WTC11 (cell line): ENCODE measurements around the gene SPTLC1. TPM values are rescaled to one million over a fixed set of nuclear protein-coding genes. Genes with fewer than 3 reads are reported as not detected.

ENCODE experiments used
- ATAC-seq: fragments of 200-7000 bp; cut with Tn5 transposase; 2 replicates; pipeline ENCODE4 v1.10.0; 2021; ENCODE audit warnings: mild to moderate bottlenecking, moderate library complexity
- CTCF ChIA-PET: fragments of 300-600 bp; sonication (Branson Sonifier 250); formaldehyde crosslinking; loops from one replicate; lab custom pipeline; 2021; ENCODE audit warnings: antibody characterized with exemption; lab: Charles Lee
- POLR2A ChIA-PET: fragments of 350-600 bp; sonication (Branson Sonifier 250); formaldehyde crosslinking; loops from one replicate; lab custom pipeline; 2021; ENCODE audit warnings: antibody characterized with exemption; lab: Charles Lee
- DNase-seq: peaks from one replicate; pipeline ENCODE4 v3.0.0; 2021; ENCODE audit warnings: low spot score
- H3K27ac Mint-ChIP-seq: 2 replicates; pipeline ENCODE4 v1.8.0; 2021; ENCODE audit warnings: mixed read lengths
- H3K27me3 Mint-ChIP-seq: 2 replicates; pipeline ENCODE4 v1.8.0; 2021; ENCODE audit warnings: low read depth, mild to moderate bottlenecking, moderate library complexity, mixed read lengths
- H3K36me3 Mint-ChIP-seq: 2 replicates; pipeline ENCODE4 v1.8.0; 2021; ENCODE audit warnings: mixed read lengths
- H3K4me1 Mint-ChIP-seq: 2 replicates; pipeline ENCODE4 v1.8.0; 2022; ENCODE audit warnings: mixed read lengths
- H3K4me3 Mint-ChIP-seq: 2 replicates; pipeline ENCODE4 v1.8.0; 2021; ENCODE audit warnings: mild to moderate bottlenecking, moderate library complexity, mixed read lengths
- H3K9me3 Mint-ChIP-seq: 2 replicates; pipeline ENCODE4 v1.8.0; 2021; ENCODE audit warnings: mixed read lengths
- ATF3 ChIP-seq: sonication (generic); formaldehyde crosslinking; conservative IDR thresholded peaks from 2 replicates; pipeline ENCODE4 v1.8.1; 2022; ENCODE audit warnings: mild to moderate bottlenecking, missing genetic modification reagents
- CDX4 ChIP-seq: fragments of 250-450 bp; sonication (Bioruptor Pico); IDR thresholded peaks from 2 replicates; pipeline ENCODE4 v1.9.0; 2021; ENCODE audit warnings: moderate library complexity, mild to moderate bottlenecking, inconsistent platforms, borderline replicate concordance
- EMX1 ChIP-seq: fragments of 250-450 bp; sonication (Bioruptor Pico); IDR thresholded peaks from 2 replicates; pipeline ENCODE4 v1.8.0; 2021; ENCODE audit warnings: mild to moderate bottlenecking
- ESRRA ChIP-seq: sonication (generic); formaldehyde crosslinking; IDR thresholded peaks from 2 replicates; pipeline ENCODE4 v1.8.1; 2022; ENCODE audit warnings: mild to moderate bottlenecking, missing genetic modification reagents, borderline replicate concordance
- FOXK1 ChIP-seq: sonication (generic); formaldehyde crosslinking; IDR thresholded peaks from 2 replicates; pipeline ENCODE4 v1.8.0; 2022; ENCODE audit warnings: mild to moderate bottlenecking, moderate library complexity, missing genetic modification reagents
- FOXP4 ChIP-seq: sonication (generic); formaldehyde crosslinking; IDR thresholded peaks from 2 replicates; pipeline ENCODE4 v1.8.0; 2022; ENCODE audit warnings: mild to moderate bottlenecking, missing genetic modification reagents
- JAZF1 ChIP-seq: fragments of 250-450 bp; sonication (Bioruptor Pico); IDR thresholded peaks from 2 replicates; pipeline ENCODE4 v1.9.0; 2021; ENCODE audit warnings: moderate library complexity, mild to moderate bottlenecking, inconsistent platforms
- KAT7 ChIP-seq: sonication (generic); formaldehyde crosslinking; IDR thresholded peaks from 2 replicates; pipeline ENCODE4 v1.8.1; 2023; ENCODE audit warnings: missing genetic modification reagents, mild to moderate bottlenecking, borderline replicate concordance
- NR1H2 ChIP-seq: sonication (generic); formaldehyde crosslinking; IDR thresholded peaks from 2 replicates; pipeline ENCODE4 v1.9.0; 2021; ENCODE audit warnings: mild to moderate bottlenecking, moderate library complexity, missing genetic modification reagents
- PRRX2 ChIP-seq: fragments of 250-450 bp; sonication (Bioruptor Pico); IDR thresholded peaks from 2 replicates; pipeline ENCODE4 v1.8.0; 2021; ENCODE audit warnings: mild to moderate bottlenecking
- SMAD3 ChIP-seq: sonication (generic); formaldehyde crosslinking; IDR thresholded peaks from 2 replicates; pipeline ENCODE4 v1.8.0; 2022; ENCODE audit warnings: missing genetic modification reagents, mild to moderate bottlenecking, borderline replicate concordance
- STAT6 ChIP-seq: sonication (generic); formaldehyde crosslinking; conservative IDR thresholded peaks from 2 replicates; pipeline ENCODE4 v1.8.1; 2023; ENCODE audit warnings: mild to moderate bottlenecking, low read depth, missing genetic modification reagents, moderate library complexity
- TP53 ChIP-seq: sonication (generic); formaldehyde crosslinking; IDR thresholded peaks from 2 replicates; pipeline ENCODE4 v1.8.1; 2023; ENCODE audit warnings: mild to moderate bottlenecking, missing genetic modification reagents
- ZBTB21 ChIP-seq: sonication (generic); formaldehyde crosslinking; IDR thresholded peaks from 2 replicates; pipeline ENCODE4 v1.8.1; 2023; ENCODE audit warnings: mild to moderate bottlenecking, missing genetic modification reagents, borderline replicate concordance
- ZNF138 ChIP-seq: sonication (generic); formaldehyde crosslinking; conservative IDR thresholded peaks from 2 replicates; pipeline ENCODE4 v1.8.1; 2022; ENCODE audit warnings: mild to moderate bottlenecking, moderate library complexity, missing genetic modification reagents
- ZNF219 ChIP-seq: sonication (generic); formaldehyde crosslinking; IDR thresholded peaks from 2 replicates; pipeline ENCODE4 v1.8.0; 2023; ENCODE audit warnings: missing genetic modification reagents, mild to moderate bottlenecking, borderline replicate concordance
- ZNF263 ChIP-seq: sonication (generic); formaldehyde crosslinking; IDR thresholded peaks from 2 replicates; pipeline ENCODE4 v1.8.1; 2022; ENCODE audit warnings: low read depth, mild to moderate bottlenecking, moderate library complexity, missing genetic modification reagents
- ZNF281 ChIP-seq: sonication (generic); formaldehyde crosslinking; IDR thresholded peaks from 2 replicates; pipeline ENCODE4 v1.8.0; 2023; ENCODE audit warnings: mild to moderate bottlenecking, missing genetic modification reagents
- ZNF532 ChIP-seq: fragments of 250-450 bp; sonication (Bioruptor Pico); IDR thresholded peaks from 2 replicates; pipeline ENCODE4 v1.9.0; 2021; ENCODE audit warnings: mild to moderate bottlenecking, borderline replicate concordance
- total RNA-seq: library from RNA; stranded (reverse); gene quantifications from 3 replicates; pipeline ENCODE4 v1.2.3, GENCODE V29; 2021

Gene SPTLC1
- total RNA-seq, 1 experiment from 2014 or later: 81.2 TPM

- peaks cover 50% of the 10 kb centered on the region for H3K36me3 Mint-ChIP-seq
- CTCF ChIA-PET: no interaction called here
- no peaks in the 10 kb centered on the region for H3K27me3 Mint-ChIP-seq
Observed at GRCh38 chr9:92046676-92047075, 68.5 kb downstream of the SPTLC1 start.

GRCh38 chr9:92044936-92045335, 70.3 kb downstream of the SPTLC1 start:
- ChIA-PET POLR2A (no interaction called here), CTCF (no interaction called here)
- peaks cover 29% of the 10 kb centered on the region for H3K9me3 Mint-ChIP-seq
- DNase-seq (no peak), ATAC-seq (no peak)
- H3K27ac Mint-ChIP-seq: no peak overlapping the region
- H3K4me3 Mint-ChIP-seq: no peak overlapping the region
- H3K27me3 Mint-ChIP-seq: no peaks in the 10 kb centered on the region
- peaks cover 58% of the 10 kb centered on the region for H3K36me3 Mint-ChIP-seq
- H3K4me1 Mint-ChIP-seq: peaks cover 23% of the 10 kb centered on the region
- TF ChIP-seq ZNF219 (no peak), CDX4 (CRISPR knock-in tag) (no peak), NR1H2 (CRISPR knock-in tag) (no peak), TP53 (CRISPR knock-in tag) (no peak), ZNF532 (CRISPR knock-in tag) (no peak), JAZF1 (CRISPR knock-in tag) (no peak)

More at GRCh38 chr9:92046676-92047075, 68.5 kb downstream of the SPTLC1 start:
- TF ChIP-seq ZNF281 (CRISPR knock-in tag) (no peak), JAZF1 (CRISPR knock-in tag) (no peak), ZBTB21 (no peak), FOXK1 (CRISPR knock-in tag) (no peak), ATF3 (no peak), ZNF138 (no peak), ESRRA (CRISPR knock-in tag) (no peak), KAT7 (CRISPR knock-in tag) (no peak), EMX1 (CRISPR knock-in tag) (no peak), ZNF263 (CRISPR knock-in tag) (no peak), FOXP4 (no peak), SMAD3 (CRISPR knock-in tag) (no peak), STAT6 (CRISPR knock-in tag) (no peak), PRRX2 (CRISPR knock-in tag) (no peak)
- TF ChIP-seq, all 79 proteins: peak for 0
- Mint-ChIP-seq H3K9me3 (peaks cover 27% of the 10 kb centered on the region), H3K4me1 (peaks cover 38% of the 10 kb centered on the region), H3K4me3 (no peak overlapping the region), H3K27ac (peak overlapping the region; percentile 6; the same call in 1 of the 2 replicates)
- POLR2A ChIA-PET: no interaction called here
- DNase-seq: no peak
- no peak for ATAC-seq
